GM12878 (cell line): ENCODE measurements around the gene DCLK2. TPM values are rescaled to one million over a fixed set of nuclear protein-coding genes. Genes with fewer than 3 reads are reported as not detected.

ENCODE experiments used
- CBFB ChIP-seq: IDR thresholded peaks from 2 replicates; pipeline ENCODE4 v1.6.1; 2016; ENCODE audit warnings: antibody characterized with exemption, low read depth
- CBX5 ChIP-seq: sonication (generic); IDR thresholded peaks from 2 replicates; pipeline ENCODE4 v1.6.1; 2016; ENCODE audit warnings: low read depth, moderate library complexity, mild to moderate bottlenecking, inconsistent platforms
- CHD1 ChIP-seq: IDR thresholded peaks from 2 replicates; pipeline ENCODE4 v1.6.1; 2012; ENCODE audit warnings: low read depth, low read length, improper control_type of control experiment
- EGR1 ChIP-seq, 2 experiments: IDR thresholded peaks; 1 replicate in 1 of 2; 2 replicates in 1 of 2; pipeline ENCODE4 v1.6.1; 2011 to 2012; ENCODE audit warnings: low read depth in 2 of 2, low read length in 2 of 2, borderline replicate concordance in 1 of 2, mild to moderate bottlenecking in 1 of 2, moderate library complexity in 1 of 2
- MEF2B ChIP-seq: fragments of 450-650 bp; IDR thresholded peaks from 2 replicates; pipeline ENCODE4 v1.6.1; 2018; ENCODE audit warnings: mild to moderate bottlenecking, moderate library complexity; ENCODE audit not compliant: partially characterized antibody, poor library complexity, severe bottlenecking
- NR2F1 ChIP-seq: fragments of 450-650 bp; conservative IDR thresholded peaks from 2 replicates; pipeline ENCODE4 v1.6.1; 2017; ENCODE audit warnings: mild to moderate bottlenecking
- PML ChIP-seq: IDR thresholded peaks from 2 replicates; pipeline ENCODE4 v1.6.1; 2012; ENCODE audit warnings: low read length, inconsistent platforms
- POLR2AphosphoS5 ChIP-seq: IDR thresholded peaks from 2 replicates; pipeline ENCODE4 v1.6.1; 2011; ENCODE audit warnings: mild to moderate bottlenecking, low read length, inconsistent platforms
- RUNX3 ChIP-seq: IDR thresholded peaks from 2 replicates; pipeline ENCODE4 v1.6.1; 2012; ENCODE audit warnings: low read length, inconsistent platforms
- SIN3A ChIP-seq: IDR thresholded peaks from 2 replicates; pipeline ENCODE4 v1.6.1; 2012; ENCODE audit warnings: low read depth, low read length, improper control_type of control experiment
- SIX5 ChIP-seq: IDR thresholded peaks from 2 replicates; pipeline ENCODE4 v1.6.1; 2011; ENCODE audit warnings: mild to moderate bottlenecking, low read depth, low read length, moderate library complexity; ENCODE audit not compliant: severe bottlenecking
- SMAD1 ChIP-seq: fragments of 450-650 bp; IDR thresholded peaks from 2 replicates; pipeline ENCODE4 v1.6.1; 2018; ENCODE audit warnings: mild to moderate bottlenecking, low read depth; ENCODE audit not compliant: partially characterized antibody
- SMARCA5 ChIP-seq: fragments of 450-650 bp; IDR thresholded peaks from 2 replicates; pipeline ENCODE4 v1.6.1; 2017; ENCODE audit warnings: mild to moderate bottlenecking
- ZNF207 ChIP-seq: fragments of 450-650 bp; IDR thresholded peaks from 2 replicates; pipeline ENCODE4 v1.6.1; 2014; ENCODE audit warnings: antibody characterized with exemption, mild to moderate bottlenecking, borderline replicate concordance
- ZNF274 ChIP-seq: IDR thresholded peaks from one replicate; pipeline ENCODE4 v1.8.0; 2011; ENCODE audit not compliant: insufficient read length, insufficient read depth
- ZNF384 ChIP-seq: IDR thresholded peaks from 2 replicates; pipeline ENCODE4 v1.6.1; 2012; ENCODE audit warnings: low read depth, mild to moderate bottlenecking, low read length, improper control_type of control experiment, borderline replicate concordance
- polyA plus RNA-seq, 11 experiments: library from polyadenylated mRNA; depleted of rRNA in 4 of 11; unstranded in 6 of 11; stranded (reverse) in 5 of 11; fragments of >200 nt; fragmentation: Nextera tagmentation in 4 of 11; fragmentation: Illumina TruSeq in 1 of 11; extraction: Ambion mirVana in 4 of 11; extraction: Trizol in 1 of 11; gene quantifications; 1 replicate in 1 of 11; 2 replicates in 10 of 11; pipeline versions ENCODE4 v1.2.1 to v1.2.3, GENCODE V29; 2011 to 2016; ENCODE audit warnings: inconsistent platforms in 2 of 11, missing spikeins in 2 of 11, low read depth in 1 of 11
- total RNA-seq, 4 experiments: library from RNA; depleted of rRNA in 3 of 4; stranded (reverse); fragments of >200 nt in 3 of 4; fragmentation: Illumina TruSeq in 1 of 4; extraction: Trizol in 1 of 4; gene quantifications; 2 replicates each; pipeline versions ENCODE4 v1.2.1 to v1.2.3, GENCODE V29; 2013 to 2021
- TF ChIP-seq, protein P1 (sequence below): fragments of 450-650 bp; IDR thresholded peaks from 2 replicates; pipeline ENCODE4 v1.6.1; 2017; ENCODE audit warnings: borderline replicate concordance
- TF ChIP-seq, protein P2 (sequence below): IDR thresholded peaks from 2 replicates; pipeline ENCODE4 v1.6.1; 2012; ENCODE audit warnings: low read length, inconsistent platforms
- TF ChIP-seq, protein P3 (sequence below): fragments of 450-650 bp; IDR thresholded peaks from 2 replicates; pipeline ENCODE4 v1.6.1; 2017; ENCODE audit warnings: mild to moderate bottlenecking, low read depth, inconsistent platforms; ENCODE audit not compliant: poor library complexity, severe bottlenecking
- TF ChIP-seq, protein P4 (sequence below): IDR thresholded peaks from 2 replicates; pipeline ENCODE4 v1.6.1; 2012; ENCODE audit warnings: low read depth, low read length, improper control_type of control experiment
- TF ChIP-seq, protein P5 (sequence below): IDR thresholded peaks from 2 replicates; pipeline ENCODE4 v1.6.1; 2012; ENCODE audit warnings: mild to moderate bottlenecking, low read depth, low read length

DCLK2 gene
- total and polyA plus RNA-seq, 10 of the 15 experiments (the other 5 are each of a cell fraction or from before 2014, with no cell fraction given), result not detected

DNA sequence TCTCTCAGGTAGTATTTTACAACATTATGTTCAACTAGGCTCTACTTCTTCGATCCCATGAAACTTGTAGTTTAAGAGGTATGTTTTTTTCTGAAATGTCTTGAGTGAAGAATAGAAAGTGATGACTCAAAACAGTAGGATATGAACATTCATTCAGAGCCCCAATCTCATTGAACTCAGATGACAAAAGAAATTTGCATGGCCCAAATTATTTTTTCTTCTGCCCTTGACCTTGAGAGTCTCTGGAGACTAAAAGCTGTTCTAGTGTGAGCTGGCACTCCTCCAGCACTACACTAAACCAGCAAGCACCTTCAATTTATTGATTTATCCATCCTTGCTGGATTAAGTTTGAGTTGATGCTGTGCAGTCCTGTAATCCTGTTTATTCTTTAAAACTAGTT is 4.0 kb downstream of the DCLK2 start (continued):
- TF ChIP-seq, protein P1, sequence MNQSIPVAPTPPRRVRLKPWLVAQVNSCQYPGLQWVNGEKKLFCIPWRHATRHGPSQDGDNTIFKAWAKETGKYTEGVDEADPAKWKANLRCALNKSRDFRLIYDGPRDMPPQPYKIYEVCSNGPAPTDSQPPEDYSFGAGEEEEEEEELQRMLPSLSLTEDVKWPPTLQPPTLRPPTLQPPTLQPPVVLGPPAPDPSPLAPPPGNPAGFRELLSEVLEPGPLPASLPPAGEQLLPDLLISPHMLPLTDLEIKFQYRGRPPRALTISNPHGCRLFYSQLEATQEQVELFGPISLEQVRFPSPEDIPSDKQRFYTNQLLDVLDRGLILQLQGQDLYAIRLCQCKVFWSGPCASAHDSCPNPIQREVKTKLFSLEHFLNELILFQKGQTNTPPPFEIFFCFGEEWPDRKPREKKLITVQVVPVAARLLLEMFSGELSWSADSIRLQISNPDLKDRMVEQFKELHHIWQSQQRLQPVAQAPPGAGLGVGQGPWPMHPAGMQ, result no peak
- TF ChIP-seq, protein P2, sequence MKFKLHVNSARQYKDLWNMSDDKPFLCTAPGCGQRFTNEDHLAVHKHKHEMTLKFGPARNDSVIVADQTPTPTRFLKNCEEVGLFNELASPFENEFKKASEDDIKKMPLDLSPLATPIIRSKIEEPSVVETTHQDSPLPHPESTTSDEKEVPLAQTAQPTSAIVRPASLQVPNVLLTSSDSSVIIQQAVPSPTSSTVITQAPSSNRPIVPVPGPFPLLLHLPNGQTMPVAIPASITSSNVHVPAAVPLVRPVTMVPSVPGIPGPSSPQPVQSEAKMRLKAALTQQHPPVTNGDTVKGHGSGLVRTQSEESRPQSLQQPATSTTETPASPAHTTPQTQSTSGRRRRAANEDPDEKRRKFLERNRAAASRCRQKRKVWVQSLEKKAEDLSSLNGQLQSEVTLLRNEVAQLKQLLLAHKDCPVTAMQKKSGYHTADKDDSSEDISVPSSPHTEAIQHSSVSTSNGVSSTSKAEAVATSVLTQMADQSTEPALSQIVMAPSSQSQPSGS, result peak; percentile 76
- TF ChIP-seq ZNF207 (no peak), RUNX3 (peak; percentile 70; the same call in 1 of the 2 replicates), CHD1 (no peak), MEF2B (peak; percentile 71), PML (0 out of 2 replicates have a peak, but pooled peaks have one; percentile 57), EGR1 (IDR thresholded peaks at IDR 0.05; ENCODE audit: borderline replicate concordance in 1 of 2, low read depth in 2 of 2, low read length in 2 of 2) (no peak), SIX5 (no peak), CBX5 (0 out of 2 replicates have a peak, but pooled peaks have one; percentile 22), SMARCA5 (no peak), CBFB (no peak), SMAD1 (no peak), SIN3A (no peak), NR2F1 (peak; percentile 92), POLR2AphosphoS5 (no peak), ZNF384 (no peak), ZNF274 (no peak)
- TF ChIP-seq, protein P3, sequence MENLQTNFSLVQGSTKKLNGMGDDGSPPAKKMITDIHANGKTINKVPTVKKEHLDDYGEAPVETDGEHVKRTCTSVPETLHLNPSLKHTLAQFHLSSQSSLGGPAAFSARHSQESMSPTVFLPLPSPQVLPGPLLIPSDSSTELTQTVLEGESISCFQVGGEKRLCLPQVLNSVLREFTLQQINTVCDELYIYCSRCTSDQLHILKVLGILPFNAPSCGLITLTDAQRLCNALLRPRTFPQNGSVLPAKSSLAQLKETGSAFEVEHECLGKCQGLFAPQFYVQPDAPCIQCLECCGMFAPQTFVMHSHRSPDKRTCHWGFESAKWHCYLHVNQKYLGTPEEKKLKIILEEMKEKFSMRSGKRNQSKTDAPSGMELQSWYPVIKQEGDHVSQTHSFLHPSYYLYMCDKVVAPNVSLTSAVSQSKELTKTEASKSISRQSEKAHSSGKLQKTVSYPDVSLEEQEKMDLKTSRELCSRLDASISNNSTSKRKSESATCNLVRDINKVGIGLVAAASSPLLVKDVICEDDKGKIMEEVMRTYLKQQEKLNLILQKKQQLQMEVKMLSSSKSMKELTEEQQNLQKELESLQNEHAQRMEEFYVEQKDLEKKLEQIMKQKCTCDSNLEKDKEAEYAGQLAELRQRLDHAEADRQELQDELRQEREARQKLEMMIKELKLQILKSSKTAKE, result peak; percentile 35
- TF ChIP-seq, protein P4, sequence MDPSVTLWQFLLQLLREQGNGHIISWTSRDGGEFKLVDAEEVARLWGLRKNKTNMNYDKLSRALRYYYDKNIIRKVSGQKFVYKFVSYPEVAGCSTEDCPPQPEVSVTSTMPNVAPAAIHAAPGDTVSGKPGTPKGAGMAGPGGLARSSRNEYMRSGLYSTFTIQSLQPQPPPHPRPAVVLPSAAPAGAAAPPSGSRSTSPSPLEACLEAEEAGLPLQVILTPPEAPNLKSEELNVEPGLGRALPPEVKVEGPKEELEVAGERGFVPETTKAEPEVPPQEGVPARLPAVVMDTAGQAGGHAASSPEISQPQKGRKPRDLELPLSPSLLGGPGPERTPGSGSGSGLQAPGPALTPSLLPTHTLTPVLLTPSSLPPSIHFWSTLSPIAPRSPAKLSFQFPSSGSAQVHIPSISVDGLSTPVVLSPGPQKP, result no peak
- TF ChIP-seq, protein P5, sequence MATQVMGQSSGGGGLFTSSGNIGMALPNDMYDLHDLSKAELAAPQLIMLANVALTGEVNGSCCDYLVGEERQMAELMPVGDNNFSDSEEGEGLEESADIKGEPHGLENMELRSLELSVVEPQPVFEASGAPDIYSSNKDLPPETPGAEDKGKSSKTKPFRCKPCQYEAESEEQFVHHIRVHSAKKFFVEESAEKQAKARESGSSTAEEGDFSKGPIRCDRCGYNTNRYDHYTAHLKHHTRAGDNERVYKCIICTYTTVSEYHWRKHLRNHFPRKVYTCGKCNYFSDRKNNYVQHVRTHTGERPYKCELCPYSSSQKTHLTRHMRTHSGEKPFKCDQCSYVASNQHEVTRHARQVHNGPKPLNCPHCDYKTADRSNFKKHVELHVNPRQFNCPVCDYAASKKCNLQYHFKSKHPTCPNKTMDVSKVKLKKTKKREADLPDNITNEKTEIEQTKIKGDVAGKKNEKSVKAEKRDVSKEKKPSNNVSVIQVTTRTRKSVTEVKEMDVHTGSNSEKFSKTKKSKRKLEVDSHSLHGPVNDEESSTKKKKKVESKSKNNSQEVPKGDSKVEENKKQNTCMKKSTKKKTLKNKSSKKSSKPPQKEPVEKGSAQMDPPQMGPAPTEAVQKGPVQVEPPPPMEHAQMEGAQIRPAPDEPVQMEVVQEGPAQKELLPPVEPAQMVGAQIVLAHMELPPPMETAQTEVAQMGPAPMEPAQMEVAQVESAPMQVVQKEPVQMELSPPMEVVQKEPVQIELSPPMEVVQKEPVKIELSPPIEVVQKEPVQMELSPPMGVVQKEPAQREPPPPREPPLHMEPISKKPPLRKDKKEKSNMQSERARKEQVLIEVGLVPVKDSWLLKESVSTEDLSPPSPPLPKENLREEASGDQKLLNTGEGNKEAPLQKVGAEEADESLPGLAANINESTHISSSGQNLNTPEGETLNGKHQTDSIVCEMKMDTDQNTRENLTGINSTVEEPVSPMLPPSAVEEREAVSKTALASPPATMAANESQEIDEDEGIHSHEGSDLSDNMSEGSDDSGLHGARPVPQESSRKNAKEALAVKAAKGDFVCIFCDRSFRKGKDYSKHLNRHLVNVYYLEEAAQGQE, result no peak
